GM19193 (cell line): ENCODE data around the gene BMP8B.
"Not testable (repeated sequence)": the region's sequence is repeated elsewhere in the genome, so short reads cannot be mapped to it uniquely, and the experiment has no call there.

ENCODE experiments used
- POLR2A ChIP-seq: IDR thresholded peaks from 4 replicates; pipeline ENCODE4 v1.6.1; 2011; ENCODE audit not compliant: insufficient read depth, insufficient read length; ENCODE audit errors: extremely low read depth

The BMP8B gene

DNA sequence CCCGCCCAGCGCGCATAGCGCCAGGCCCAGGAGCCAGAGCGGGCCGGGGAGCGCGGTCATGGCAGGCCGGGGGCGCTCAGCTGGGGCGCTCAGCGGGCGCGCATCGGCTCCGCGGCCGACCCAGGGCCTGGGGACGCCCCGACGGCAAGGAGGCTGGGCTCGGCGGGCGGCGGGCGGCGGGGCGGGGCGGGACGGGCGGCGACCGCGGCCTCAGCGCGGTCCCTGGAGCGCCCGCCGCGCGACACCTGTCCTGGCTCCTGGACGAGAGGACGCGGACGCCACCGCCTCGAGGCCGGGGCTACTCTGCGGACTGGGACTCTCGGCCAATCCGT is 273 bp downstream of the BMP8B start:
- TF ChIP-seq POLR2A: no peak

DNA sequence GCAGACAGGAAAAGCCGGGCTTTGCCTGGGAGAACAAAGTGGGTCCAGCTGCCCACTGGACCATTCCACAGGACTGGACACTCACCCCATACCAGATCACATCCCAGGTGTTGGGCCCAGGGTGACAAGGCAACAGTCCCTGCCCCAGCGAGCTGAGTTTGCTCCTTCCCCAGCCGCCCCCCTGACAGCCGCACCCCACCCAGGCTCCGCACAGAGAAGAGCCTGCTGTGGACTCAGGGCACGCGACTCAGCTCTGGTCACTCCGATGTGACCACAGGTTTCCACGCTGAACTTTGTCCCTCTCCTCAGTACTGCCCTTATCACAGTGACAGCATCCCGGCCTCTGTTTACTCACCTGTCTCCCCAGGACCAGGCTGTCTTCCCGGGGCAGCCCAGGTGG is 1.2 kb downstream of the BMP8B start:
- no peak for TF ChIP-seq POLR2A

DNA sequence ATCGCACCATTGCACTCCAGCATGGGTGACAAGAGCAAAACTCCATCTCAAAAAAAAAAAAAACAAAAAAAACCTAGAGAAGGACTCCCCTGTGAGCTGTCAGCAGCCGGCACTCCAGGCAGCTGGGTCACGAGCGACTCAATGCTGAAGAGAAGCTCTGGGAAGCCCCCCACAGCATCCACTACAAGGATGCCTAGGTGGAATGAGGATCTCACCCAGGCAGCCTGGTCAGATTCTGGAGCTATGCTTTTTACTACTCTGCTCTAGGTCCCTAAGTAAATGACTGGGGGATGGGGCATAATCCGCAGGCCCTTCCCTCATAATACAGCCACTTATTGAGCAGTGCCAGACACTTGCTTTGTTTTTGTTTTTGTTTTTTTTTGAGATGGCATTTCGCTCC is 6.6 kb downstream of the BMP8B start:
- no peak for TF ChIP-seq POLR2A

DNA sequence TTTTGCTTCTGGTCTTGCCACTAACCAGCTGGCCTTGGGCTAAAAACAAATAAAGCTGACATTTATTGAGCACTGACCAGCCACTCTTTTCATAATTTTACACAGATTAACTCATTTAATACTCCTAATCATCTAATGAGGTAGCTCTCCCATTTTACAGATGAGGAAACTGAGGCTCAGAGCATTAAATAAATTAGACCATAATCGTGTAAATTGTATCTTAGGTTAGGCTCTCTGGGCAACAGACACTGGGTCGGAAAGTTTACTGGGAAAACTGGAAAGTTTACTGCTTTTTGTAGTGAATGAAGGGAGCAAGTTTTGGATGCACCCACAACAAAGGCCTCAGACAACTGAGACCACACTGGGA is 7.3 kb downstream of the BMP8B start:
- no peak for TF ChIP-seq POLR2A

DNA sequence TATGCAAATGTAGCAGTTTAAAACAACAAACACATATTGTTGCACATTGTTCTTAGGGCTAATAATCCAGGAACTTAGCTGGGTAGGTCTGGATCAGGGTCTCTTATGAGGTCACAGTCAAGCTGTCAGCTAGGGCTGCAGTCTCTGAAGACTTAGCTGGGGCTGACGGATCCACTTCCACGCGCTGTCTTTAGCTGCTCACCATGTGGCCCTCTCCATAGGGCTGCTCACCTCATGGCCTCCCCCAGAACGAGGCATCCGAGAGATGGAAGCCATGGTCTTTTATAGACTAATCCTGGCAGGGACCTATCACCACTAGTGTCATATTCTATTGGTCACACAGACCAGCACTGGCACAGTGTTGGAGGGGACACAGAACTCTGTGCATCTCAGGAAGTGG is 8.8 kb downstream of the BMP8B start:
- TF ChIP-seq POLR2A: no peak

DNA sequence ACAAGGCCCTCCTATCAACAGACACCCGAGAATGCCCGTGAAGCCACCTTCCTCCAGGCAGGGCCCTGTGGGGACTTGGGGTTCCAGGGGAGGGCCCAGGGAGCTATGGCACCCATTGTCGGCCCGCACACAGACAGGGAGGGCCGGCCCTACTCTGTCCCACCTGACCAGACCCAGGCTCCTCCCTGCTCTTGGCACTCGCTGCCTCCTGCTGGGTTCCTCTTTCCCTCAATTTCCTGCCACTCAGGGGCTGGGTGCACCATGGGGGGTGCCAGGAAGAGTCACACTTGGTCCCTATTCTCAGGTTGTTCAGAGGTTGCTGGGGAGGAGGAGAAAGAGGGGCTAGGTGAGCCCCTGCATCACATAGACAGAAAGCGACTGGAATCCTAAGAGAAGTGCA is 9.5 kb downstream of the BMP8B start:
- no peak for TF ChIP-seq POLR2A

DNA sequence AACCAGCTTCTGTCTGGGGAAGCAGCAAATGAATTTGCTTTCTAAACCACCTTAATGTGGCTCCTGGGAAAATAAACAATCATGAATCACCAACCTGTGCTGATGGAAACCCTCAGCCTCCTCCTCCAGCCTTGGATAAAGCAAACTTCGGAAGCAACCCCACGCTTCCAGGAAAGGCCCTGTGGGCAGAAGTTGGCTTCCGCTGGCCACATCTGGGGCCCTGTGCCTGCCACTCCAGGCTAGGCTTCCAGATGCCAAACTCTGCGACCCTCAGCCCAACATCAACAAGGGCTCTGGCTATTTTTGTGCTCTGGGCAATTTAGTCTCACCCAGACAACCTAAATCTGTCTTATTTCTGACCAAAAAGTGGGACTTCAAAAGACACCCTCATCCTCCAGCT is 11.4 kb downstream of the BMP8B start:
- no peak for TF ChIP-seq POLR2A

DNA sequence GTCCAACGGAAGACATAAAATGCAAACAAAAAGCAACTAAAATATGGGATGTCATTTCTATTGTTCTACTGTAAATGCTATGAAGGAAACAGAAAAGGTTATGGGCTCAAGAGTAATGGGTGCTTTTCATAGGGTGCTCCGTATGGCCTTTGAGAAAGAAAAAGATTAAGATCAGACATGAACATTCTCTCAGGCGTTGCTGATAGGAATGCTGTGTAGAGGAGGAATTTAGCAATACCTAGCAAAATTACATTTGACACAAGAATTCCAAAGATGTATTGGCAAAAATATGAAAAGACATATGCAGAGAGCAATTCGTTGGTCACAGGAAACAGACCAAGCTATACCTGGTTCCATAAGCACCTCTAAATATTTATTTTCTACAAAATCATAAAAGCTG is 11.8 kb downstream of the BMP8B start:
- TF ChIP-seq POLR2A: no peak

DNA sequence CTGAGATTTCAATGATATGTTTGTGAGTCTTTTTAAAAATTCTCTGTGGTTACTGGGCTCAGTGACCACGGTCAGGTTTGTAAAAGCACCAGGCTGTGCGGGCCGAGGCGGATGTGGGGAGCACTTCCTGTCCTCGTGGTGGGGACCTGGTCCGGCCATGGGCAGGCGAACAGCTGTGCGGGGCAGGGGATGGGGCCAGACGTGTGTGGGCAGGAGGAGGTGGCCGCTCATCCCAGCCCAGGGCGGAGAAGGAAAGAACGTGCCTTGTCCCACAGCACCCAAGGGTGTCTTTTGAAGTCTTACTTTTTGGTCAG is 12.3 kb downstream of the BMP8B start:
- TF ChIP-seq POLR2A: no peak

DNA sequence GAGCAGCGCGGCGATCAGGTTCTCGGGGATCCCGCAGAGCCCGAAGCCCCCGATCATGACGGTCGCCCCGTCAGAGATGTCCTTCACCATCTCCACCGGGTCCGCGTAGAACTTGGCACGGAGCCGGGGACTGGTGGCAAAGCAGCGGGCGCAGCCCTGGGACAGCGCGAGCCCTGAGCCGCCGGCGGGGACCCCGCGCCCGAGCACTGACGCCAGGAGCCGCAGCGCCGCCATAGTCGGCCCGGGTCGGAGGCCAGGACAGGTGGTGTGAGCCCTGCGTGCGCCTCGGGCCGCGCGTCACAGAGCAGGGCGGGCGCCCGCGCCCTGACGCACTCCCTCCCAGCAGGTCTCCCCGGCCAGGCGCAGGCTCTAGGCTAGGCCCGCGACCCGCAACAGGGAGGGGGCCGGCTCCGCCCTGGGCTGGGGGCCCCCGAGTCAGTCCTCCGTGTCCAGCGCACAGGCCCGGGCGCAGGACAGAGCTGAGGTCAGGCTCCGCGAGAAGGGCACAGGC is 17.6 kb downstream of the BMP8B start, which contains the start of gene OXCT2:
OXCT2 (minus strand) TSS at position 327 of the 511 bp plus-strand sequence; CDS start at position 234, 93 bp downstream.
- TF ChIP-seq POLR2A: not testable (repeated sequence)

DNA sequence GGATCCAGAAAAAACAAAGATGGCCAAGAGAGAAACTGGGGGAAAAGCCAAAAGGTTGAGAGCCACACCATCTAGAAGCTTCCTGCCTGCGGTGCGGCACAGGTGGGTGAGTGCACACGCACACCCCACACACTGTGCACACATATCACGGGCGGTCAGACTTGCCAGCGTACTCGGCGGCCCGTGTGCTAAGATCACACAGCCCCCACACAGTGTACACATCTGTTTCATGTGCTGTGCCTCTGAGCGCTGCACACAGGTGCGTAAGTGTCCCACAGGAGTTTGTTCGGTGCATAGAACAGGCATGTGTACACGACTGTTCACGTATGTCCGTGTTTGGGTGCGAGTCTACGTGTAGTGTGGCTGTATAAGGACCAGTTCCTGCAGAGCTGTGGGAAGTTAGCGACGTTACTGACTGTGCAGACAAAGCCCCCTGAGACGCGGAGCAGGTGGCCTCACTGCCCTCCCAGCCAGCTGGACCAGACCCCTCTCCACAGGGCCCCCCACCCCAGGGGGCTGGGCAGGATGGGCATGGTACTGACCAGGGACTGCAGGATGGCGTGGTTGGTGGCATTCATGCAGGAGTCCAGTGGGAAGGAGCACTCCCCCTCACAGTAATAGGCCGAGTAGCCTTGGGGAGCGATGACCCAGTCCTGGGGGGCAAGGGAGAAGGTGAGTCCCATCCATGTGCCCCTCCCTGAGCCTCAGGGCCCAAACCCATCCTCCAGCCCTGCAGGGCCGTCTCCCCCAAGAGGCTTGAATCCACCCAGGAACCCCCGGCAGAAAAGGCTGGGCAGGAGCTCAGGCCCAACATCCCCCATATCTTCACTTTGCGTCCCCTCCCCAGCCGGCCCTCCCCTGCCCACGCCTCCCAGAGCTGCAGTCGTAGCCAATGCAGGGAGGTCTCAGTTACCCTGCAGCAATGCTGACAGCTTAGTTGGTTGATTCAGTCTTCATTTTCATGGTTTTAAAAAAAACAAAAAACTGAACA is 25.8 kb downstream of the BMP8B start:
- TF ChIP-seq POLR2A: no peak

DNA sequence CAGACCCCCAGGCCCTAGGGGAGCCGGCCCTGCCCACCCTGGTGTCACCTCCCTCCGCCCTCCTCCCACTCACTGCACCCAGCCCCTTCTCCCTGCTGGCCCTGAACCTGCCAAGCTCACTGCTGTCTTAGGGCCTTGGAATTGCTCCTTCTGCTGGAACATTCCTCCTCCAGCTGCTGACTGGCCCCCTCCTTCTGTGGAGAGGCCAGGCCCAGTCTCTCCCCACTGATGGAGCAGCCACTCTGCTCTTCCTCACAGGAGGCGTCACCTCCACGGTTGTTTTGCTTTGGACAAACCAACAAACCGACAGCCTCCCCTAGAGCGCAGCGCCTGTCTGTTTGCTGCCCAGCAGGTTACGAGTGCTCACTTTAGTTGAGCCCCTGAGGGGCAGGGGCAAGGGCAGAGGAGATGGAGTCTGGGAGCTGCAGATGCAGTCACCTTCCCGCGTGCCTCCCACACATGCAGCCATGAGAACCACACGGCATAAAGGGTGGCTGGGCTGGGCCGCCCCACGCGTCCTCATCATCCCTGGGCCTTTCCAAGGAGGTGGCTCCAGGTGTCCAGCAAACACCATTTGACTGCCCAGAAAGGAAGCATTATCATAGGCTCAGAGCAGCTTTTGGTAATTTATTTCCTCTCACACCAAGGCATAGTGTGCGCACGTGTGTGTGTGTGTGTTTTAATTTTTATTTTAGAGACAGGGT is 27.0 kb downstream of the BMP8B start:
- no peak for TF ChIP-seq POLR2A

DNA sequence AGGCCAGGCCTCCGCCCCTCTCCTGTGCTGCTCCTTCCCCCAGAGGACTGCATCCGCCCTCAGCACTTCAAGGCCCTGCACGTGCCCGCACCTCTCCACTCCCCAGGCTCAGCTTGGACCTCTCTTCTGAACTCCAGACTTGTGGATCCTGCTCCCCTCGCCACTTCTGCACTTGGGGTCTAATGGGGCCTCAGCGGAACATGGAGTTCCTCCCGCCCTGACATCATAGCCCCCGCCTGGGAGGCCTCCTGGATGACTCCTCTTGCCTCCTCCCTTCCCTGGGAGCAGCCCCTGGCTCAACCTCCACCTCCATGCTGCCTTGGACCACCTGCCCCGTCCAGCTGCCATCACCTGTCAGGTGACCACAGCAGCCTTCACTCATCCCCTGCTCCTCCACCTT is 27.6 kb downstream of the BMP8B start:
- TF ChIP-seq POLR2A: no peak

DNA sequence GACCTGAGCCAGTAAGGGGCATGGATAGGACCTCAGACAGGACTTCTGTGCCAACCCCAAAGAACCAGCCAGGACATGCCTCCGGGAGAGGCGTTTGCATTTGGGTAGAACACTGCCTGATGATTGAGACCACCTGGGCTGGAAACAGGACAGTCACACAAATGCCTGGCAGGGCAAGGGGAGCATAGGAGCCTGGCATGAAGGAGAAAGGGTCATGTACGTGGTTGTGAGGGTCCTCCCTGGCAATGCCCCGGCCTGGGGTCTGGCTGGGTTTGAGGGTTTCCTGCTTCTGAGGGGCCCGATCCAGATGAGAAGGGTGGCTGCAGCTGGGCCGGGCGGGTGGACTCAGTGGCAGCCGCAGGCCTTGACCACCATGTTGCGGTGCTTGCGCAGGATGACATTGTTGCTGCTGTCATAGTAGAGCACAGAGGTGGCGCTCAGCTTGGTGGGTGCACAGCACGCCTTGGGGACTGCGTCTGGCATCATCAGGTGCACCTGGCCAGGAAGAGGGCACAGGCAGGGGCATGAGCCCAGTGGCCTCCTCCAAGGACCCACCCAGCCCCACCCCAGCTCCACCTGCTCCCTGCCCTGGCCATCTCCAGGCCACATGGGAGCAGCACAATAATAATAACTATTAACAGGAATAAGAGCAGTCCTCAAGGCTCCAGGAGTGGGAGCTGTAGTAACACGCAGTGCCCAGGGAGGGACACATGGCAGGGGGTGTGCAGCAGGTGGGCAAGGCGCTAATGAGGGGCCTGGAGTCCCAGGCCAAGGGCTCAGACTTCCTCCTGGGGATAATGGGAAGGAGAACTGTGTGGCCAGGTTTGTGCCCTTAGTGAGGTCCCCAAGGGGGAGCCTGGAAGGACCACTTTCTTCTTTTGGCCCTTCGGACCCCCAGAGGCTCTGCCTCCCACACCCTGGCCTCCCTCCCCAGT is 28.3 kb downstream of the BMP8B start:
- no peak for TF ChIP-seq POLR2A

DNA sequence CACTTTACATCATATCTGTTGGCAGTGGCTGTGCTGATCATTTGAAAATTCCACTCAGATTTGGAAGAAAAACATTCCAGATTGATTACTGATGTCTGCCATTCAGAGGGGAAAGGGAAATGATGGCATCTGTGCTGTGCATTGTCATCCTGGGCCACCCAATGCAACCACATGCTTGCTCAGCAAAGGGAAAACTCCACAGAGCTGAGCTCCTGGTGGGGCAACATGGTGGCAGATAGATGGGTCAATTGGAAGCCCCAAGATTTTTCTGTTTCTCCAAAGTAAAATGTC is 29.3 kb downstream of the BMP8B start:
- TF ChIP-seq POLR2A: no peak
